ENCODE data around the gene BET1.
"Not testable (repeated sequence)": the region's sequence is repeated elsewhere in the genome, so short reads cannot be mapped to it uniquely, and the experiment has no call there.

Gene BET1

DNA sequence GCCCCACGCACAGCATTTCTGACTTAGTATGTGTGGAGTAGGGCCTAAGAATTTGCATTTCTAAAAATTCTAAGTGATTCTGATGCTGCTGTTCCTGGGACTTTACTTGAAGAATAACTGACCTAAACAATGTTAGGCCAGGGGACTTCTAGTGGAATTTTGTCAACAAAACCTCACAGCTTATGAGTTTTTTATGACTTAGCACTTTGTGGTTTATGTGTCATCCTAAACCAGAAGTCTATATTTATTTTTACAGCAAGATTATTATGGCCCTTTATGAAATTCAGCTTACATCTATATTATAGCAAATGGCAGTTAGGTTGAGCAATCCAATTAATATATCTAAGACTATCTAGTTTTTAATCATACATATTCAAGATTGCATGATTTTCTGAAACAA, 24.6 kb upstream of the BET1 start:
- H3K4me3 ChIP-seq (replicated peaks; ENCODE audit: low read depth, low read length), result no peak overlapping the region
- TF ChIP-seq, protein P1, sequence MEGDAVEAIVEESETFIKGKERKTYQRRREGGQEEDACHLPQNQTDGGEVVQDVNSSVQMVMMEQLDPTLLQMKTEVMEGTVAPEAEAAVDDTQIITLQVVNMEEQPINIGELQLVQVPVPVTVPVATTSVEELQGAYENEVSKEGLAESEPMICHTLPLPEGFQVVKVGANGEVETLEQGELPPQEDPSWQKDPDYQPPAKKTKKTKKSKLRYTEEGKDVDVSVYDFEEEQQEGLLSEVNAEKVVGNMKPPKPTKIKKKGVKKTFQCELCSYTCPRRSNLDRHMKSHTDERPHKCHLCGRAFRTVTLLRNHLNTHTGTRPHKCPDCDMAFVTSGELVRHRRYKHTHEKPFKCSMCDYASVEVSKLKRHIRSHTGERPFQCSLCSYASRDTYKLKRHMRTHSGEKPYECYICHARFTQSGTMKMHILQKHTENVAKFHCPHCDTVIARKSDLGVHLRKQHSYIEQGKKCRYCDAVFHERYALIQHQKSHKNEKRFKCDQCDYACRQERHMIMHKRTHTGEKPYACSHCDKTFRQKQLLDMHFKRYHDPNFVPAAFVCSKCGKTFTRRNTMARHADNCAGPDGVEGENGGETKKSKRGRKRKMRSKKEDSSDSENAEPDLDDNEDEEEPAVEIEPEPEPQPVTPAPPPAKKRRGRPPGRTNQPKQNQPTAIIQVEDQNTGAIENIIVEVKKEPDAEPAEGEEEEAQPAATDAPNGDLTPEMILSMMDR (IDR thresholded peaks at IDR 0.05; ENCODE audit: insufficient read depth, low read length, poor library complexity, severe bottlenecking), result no peak
- no peaks in the 10 kb centered on the region for H3K36me3 ChIP-seq (ENCODE audit: control insufficient read depth, insufficient read depth, low read length)
- H3K27me3 ChIP-seq (replicated peaks; ENCODE audit: control insufficient read depth, insufficient read depth, low read length), result no peaks in the 10 kb centered on the region
- DNase-seq (ENCODE audit: extremely low read depth, insufficient read length), result no peak

DNA sequence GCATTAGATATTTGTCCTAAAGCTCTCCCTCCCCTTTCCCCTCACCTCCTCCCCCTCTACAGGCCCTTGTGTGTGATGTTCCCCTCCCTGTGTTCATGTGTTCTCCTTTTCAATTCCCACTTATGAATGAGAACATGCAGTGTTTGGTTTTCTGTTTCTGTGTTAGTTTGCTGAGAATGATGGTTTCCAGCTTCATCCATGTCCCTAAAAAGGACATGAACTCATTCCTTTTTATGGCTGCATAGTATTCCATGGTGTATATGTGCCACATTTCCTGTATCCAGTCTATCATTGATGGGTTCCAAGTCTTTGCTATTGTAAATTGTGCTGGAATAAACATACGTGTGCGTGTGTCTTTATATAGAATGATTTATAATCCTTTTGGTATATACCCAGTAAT, 22.5 kb upstream of the BET1 start:
- H3K4me3 ChIP-seq (replicated peaks; ENCODE audit: low read depth, low read length), result not testable (repeated sequence)

DNA sequence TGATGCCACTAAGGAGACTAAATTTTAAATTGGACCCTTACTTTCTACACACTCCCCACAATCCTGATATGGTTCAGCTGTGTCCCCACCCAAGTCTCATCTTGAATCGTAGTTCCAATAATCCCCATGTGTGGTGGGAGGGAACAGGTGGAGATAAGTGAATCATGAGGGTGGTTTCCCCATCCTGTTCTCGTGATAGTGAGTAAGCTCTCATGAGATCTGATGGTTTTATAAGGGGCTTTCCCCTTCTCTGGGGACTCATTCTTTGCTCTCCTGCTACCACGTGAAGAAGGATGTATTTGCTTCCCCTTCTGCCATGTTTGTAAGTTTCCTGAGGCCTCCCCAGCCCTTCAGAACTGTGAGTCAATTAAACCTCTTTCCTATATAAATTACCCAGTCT, 18.4 kb upstream of the BET1 start:
- Histone ChIP-seq H3K4me3 (replicated peaks; ENCODE audit: low read depth, low read length) (no peak overlapping the region), H3K27me3 (replicated peaks; ENCODE audit: control insufficient read depth, insufficient read depth, low read length) (no peaks in the 10 kb centered on the region), H3K36me3 (ENCODE audit: control insufficient read depth, insufficient read depth, low read length) (no peaks in the 10 kb centered on the region)
- TF ChIP-seq, protein P1 (IDR thresholded peaks at IDR 0.05; ENCODE audit: insufficient read depth, low read length, poor library complexity, severe bottlenecking), result no peak
- DNase-seq (ENCODE audit: extremely low read depth, insufficient read length), result no peak

More for the DNA sequence above, 22.5 kb upstream of the BET1 start:
- not testable (repeated sequence) for H3K36me3 ChIP-seq (ENCODE audit: control insufficient read depth, insufficient read depth, low read length); DNase-seq (ENCODE audit: extremely low read depth, insufficient read length); H3K27me3 ChIP-seq (replicated peaks; ENCODE audit: control insufficient read depth, insufficient read depth, low read length)

DNA sequence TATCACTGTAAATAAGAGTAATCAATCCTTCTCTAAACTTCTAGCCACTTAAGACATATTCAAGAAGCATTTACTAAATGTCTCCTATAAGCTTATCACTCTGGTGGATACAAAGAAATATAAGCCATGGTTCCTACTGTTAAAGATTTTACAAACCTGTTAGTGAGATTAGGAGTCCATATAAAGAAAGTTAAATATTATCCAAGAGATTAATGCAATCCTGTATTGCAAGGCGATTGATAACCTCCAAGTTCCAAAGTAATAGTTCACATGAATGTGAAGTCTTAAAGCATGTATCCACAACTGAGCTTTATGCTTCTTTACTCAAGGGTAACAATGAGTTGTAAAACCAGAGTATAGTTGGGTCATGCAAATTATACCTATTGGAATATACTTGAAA, 12.6 kb upstream of the BET1 start:
- Histone ChIP-seq H3K4me3 (replicated peaks; ENCODE audit: low read depth, low read length) (no peak overlapping the region), H3K36me3 (ENCODE audit: control insufficient read depth, insufficient read depth, low read length) (no peaks in the 10 kb centered on the region), H3K27me3 (replicated peaks; ENCODE audit: control insufficient read depth, insufficient read depth, low read length) (no peaks in the 10 kb centered on the region)
- no peak for DNase-seq (ENCODE audit: extremely low read depth, insufficient read length)
- TF ChIP-seq, protein P1 (IDR thresholded peaks at IDR 0.05; ENCODE audit: insufficient read depth, low read length, poor library complexity, severe bottlenecking), result no peak

DNA sequence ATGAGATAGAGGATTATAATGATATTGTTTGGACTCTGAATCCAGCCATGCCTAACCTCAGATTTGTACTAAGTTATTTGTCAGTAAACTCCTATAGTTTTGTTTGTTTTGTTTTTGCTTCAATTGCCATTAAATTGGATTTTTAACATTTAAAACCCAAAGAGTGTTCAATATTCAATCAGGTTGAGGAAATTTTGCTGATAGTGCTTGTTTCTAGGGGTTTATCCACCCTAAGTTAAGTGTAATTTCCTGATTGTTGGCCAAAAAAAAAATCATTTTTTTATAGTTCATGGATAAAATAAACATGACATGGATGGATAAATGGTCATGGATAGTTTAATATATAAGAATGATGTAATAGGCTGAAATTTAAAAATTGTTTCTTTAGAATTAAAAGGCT, 11.4 kb upstream of the BET1 start:
- no peak overlapping the region for H3K4me3 ChIP-seq (replicated peaks; ENCODE audit: low read depth, low read length)
- TF ChIP-seq, protein P1 (IDR thresholded peaks at IDR 0.05; ENCODE audit: insufficient read depth, low read length, poor library complexity, severe bottlenecking), result no peak
- H3K27me3 ChIP-seq (replicated peaks; ENCODE audit: control insufficient read depth, insufficient read depth, low read length), result no peaks in the 10 kb centered on the region
- no peak for DNase-seq (ENCODE audit: extremely low read depth, insufficient read length)
- no peaks in the 10 kb centered on the region for H3K36me3 ChIP-seq (ENCODE audit: control insufficient read depth, insufficient read depth, low read length)

DNA sequence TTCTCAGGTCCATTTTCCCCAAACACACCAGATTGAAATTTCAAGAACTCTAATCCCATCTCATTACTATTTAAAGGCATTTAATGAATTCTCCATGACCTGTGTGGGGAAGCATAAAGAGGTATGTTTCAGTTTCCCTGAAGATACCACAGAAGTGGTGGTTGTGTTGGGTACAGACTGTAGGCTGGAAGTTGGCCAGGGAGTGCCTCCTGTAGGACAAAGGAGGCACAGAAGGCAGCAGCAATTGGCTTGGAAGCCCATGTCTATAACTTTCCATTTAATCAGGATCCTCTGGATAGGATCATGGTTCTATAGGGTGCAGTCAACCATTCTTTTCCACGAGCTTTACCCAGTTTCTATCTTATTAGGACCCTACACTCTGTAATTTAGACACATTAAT, 8.6 kb upstream of the BET1 start:
- DNase-seq (ENCODE audit: extremely low read depth, insufficient read length), result no peak
- H3K4me3 ChIP-seq (replicated peaks; ENCODE audit: low read depth, low read length), result no peak overlapping the region

More for the DNA sequence above, 8.6 kb upstream of the BET1 start:
- TF ChIP-seq, protein P1 (IDR thresholded peaks at IDR 0.05; ENCODE audit: insufficient read depth, low read length, poor library complexity, severe bottlenecking), result no peak
- Histone ChIP-seq H3K36me3 (ENCODE audit: control insufficient read depth, insufficient read depth, low read length) (no peaks in the 10 kb centered on the region), H3K27me3 (replicated peaks; ENCODE audit: control insufficient read depth, insufficient read depth, low read length) (no peaks in the 10 kb centered on the region)

Measured in GM06990 (cell line).